ENCODE measurements around the gene HOXC6.

The HOXC6 gene

DNA sequence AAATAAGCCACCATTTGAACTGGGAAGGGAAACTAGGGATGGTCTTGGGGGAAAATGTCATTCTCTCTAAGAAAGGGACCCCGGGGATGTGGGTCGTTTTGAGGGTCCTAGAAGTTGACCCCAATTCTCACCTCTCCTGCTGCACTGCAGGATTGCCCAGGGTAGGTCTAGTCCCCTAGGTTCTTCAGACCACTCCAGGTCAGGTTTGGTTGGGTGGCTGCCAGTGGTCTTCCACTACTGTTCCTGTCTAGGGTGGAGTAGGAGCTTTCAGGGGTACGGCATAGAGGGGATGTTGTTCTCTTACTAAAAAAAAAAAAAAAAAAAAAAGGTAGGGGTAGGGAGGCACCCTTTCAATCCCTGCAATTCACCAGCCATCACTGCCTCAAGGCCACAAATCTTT, 12.2 kb upstream of the HOXC6 start:
- DNase-seq, result no peak

DNA sequence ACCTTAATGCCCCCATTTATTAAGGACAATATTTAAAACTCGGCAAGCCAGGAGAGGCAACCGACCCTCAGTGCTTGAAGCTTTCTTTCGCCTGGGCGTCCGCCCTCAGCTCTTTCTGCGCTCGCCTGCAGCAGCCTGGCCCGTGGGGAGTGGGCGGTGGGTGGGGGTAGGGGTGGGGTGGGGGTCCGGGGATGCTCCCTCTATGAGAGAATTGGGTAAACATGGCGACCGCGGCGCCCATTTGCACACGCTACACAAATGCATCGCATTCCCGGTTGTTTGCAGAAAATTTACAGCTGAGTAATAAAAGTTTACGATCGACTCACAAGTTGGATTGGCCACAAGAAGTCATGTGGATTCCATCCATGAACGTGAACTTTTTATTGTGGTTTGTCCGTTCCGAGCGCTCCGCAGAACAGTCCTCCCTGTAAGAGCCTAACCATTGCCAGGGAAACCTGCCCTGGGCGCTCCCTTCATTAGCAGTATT, 11.7 kb upstream of the HOXC6 start:
- DNase-seq, result no peak

DNA sequence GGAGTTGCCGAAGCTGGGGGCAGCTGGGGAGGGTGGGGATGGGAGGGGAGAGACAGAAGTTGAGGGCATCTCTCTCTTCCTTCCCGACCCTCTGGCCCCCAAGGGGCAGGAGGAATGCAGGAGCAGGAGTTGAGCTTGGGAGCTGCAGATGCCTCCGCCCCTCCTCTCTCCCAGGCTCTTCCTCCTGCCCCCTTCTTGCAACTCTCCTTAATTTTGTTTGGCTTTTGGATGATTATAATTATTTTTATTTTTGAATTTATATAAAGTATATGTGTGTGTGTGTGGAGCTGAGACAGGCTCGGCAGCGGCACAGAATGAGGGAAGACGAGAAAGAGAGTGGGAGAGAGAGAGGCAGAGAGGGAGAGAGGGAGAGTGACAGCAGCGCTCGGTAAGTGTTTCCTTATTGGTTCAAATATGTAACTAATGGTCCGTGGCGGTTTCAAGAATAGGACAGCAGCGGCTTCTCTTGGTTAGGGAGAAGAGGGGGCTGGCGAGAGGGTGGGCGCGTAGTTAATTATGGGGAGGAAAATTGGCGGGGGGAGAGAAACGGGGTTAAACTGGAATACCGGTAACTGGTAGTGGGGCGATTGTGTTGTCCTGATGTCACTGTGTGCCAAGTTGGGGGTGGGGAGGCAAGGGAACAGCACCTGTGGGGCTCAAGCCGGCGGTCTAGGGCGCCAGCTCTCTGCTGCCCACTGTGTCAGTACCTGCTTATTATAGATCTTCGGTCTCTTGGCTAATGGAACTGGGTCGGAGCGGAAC, 11.0 kb upstream of the HOXC6 start:
- no peak for DNase-seq

DNA sequence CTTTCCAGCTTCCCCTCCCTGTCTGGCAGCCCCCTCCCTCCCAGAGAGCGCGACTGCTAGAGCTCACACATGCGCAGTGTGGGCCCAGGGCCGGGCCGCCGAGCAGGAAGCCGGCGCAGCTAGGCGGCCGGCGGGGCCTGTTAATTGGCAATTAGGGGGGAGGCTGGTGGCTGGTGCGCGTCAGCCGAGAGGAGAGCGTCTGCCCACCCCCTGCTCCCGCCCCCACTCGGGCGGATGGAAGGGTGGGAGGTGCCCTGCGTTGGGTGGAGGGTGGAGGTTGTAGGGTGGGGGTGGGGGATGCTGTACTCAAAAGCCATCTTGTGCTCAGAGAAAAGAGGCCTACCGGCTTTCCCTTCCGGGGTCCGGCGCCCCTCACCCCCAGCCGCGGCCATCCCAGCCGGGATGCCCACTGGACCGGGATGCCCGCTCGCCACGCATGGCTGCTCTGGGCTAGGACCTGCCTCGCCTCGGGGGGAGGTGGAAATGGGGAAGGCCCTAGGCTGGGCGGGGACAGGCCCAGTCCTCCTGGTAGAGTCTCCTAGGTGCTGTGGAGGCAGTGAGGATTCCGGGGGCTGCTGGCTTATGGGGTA, 10.3 kb upstream of the HOXC6 start:
- no peak for DNase-seq

DNA sequence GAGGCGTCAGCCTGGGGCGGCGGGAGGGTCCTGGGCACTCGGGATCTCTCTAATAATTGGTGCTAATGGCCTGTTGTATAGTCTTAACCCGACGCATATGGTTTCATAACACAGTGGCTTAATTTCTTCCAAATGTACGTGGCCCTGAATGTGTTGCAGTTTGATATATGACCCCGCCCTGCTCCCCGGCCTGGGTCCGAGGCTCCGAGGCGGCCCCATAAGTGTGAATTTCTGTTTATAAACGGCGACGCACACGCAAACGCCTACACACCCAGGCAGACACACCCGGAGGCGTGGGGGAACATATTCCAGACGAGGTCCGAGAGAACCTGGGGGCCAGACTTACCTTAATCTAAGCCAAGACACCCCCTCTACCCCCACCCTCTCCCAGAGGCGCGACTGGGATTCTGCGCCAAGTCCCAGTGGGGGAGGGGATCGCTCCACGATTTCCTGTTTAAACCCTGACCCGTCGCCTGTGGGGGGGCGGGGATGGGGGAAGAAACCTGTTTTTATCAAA, 9.7 kb upstream of the HOXC6 start:
- no peak for DNase-seq

DNA sequence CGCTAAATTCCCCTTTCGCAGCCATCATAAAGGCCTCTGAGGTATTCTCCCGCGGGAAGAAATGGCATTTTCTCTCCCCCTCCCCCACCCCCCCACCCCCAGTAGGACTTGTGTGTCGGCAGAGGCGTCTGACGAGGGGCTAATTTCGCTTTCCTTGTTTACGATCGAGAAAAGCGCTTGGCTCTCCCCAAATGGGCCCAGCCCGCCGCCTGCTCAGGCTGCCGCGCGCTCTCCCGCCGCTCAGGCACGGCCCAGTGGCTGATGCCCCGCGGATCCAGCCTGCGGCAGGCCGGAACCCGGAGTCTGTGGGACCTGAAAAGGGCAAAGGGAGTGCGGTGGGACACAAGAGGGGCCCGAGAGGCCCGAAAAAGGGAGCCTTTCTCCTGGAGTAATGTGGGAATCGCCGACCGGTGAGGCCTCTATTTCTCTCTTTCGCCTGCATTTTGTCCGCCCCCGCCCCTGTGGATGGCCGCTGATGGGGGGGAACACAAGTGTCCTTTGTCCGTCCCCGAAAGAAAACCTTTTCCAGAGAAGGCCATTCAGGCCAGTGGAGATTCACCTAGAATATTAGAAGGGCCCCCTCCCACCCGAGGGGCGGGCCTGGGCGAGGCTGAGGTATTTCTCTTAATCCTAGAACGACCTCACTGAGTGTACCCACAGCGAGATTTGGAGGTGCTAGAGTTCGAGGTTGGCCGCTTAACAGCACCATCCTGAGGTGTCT, 9.0 kb upstream of the HOXC6 start:
- no peak for DNase-seq

DNA sequence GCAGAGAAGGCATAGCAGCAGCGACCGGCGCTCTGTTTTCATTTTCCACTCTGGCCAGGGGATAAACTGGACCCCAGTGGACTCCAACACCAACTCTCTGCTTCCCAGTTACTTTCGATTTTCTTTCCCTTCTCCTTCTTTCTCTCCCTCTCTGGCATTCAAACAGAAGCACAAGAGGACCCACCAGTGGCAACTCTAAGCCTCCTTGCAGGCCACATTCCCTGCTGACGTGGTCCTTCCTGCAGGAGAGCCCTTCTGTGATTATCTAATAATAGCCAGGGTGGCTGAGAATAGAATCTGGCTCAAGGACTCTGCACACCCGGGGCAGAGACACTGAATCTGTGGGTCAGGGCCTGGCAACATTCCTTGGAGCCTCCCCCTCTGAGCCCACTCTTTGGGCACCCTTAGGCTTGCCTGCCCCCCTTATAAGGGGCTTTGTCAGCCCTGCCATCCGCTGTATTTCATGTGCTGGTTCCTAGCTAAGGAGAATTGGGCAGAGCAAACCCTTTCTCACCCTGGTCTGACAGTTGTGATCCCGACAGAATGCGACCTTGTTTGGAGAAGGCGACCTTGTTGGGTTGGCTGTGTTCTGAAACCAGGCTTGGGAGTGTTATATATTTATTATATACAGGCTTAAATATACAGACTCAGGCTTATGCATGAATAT, 8.2 kb upstream of the HOXC6 start:
- DNase-seq, result no peak

DNA sequence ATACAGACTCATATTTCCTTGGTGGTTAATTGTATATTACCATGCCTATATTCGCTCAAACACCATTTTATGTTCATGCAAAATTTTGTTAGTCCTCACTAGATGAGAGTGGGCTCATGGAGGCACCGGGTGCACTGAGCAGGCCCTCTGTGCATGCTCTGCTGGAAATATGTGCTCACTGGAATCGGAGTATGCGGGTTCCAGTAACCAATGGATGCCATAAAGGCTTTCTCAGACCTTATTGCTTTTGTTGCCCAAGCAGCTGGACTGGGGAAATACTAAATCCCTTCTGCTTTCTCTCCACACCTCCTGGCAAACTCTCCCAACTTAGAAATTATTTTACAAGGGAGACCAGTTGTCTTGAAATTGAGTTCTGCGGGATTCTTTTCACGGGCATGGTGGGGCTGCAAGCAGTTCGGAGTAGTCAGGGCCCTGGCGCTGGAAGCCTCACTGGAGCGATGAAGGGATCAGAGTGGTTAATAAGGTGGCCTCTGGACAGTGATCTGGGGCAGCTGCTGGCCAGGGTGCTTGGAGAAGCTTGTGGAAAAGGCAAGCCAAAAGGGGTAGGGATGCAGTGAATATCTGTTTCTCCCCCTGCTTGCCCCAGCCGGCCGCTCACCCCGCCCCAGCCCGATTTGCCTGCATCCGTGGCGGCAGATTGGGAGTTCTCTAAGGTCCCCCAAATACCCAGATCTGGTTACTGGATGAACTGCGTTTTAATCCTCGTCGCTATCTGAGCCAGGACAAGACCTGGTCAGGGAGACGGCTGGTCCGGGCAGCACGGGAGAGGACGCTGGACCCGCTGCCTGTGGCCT, 7.4 kb upstream of the HOXC6 start:
- no peak for DNase-seq

DNA sequence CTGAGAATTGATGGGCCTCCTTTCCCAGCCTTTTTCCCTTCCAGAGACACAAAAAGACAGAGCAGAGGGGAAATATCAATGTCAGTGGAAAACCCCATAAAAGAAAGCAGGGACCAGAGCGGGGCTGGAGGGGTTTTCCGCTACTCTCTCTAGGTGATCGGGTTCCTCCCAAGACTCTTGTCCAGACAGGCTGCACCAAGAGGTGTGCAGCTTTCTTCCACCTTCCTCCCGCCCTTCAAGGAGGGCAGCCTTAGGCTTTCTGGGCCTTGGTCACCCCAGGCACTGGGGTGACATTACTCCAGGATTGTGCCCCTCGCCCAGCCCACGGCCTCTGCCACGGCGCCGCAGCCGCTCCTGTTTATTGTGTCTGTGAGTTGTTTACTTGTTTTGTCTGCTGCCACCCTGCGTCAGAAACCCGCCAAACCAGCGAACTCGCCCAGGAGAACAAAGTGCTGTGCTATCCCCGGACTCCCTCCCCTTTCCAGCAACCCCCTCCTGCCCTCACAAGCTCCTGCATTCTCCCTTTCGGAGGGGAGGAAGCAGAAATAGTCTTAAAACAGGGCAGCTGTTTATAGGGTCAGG, 6.7 kb upstream of the HOXC6 start:
- peak in 1 of 2 donors; percentile 12 for DNase-seq

DNA sequence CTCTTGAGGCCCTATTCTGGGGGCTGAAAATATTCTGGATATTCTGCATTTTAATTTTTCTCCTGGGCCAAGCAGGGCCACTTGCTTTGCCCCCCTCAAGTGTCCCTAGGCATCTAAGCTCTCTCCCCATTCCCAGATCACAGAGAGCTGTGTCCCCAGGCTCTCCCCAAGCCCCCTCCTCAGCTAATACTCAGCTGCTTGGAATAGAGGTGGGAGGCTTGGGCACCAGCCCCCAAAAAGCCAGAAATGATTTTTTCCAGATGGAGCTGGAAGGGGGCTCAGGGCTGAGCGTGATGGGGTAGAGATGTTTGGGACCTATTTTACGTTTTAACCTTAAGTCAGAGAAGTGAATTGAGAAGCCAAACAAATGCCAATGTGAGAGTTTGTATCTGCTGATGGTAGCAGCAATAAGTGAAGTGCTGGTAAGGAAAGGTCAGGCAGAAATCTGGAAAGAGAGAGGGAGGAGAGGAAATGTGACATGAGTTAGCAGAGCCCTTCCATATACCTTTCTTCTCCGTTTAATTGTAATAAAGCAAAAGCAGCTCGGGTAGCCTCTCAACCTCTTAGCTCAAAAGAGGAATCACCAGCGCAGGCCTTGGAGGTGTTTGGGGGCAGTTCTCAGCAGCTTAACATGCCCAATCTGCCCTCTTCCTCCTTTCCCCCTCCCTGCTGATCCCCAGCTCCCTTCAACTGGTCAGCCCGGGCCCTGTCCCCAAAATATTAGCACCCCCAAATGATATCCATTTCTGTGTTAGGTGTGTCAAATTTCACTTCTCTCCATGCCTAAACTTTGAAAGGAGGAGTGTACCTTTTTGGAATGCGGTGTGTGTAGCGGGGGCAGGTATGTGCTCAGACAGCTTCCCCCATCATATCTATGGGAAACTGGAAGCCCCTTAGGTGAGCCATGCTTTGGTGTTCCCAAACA, 5.0 kb upstream of the HOXC6 start:
- no peak for DNase-seq

DNA sequence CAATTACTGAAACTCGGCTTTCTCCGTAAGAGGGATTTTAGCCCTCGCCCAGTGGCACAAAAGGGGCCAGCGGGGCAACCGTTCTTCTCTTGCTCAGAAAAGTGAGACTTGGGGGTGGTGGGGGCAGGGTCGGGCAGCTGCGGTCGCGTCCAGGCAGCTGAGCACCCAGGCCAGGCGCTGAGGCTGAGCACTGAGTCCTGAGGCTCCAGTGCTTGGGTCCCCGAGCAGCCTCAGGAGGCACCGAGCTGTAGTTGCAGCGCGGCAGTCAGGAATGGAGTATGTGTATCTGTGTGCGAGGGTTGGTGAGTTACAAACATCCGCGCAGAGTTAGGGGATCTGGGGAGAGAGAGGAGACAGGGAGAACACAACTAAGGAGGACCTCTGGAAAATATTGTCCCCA, 4.1 kb upstream of the HOXC6 start:
- no peak for DNase-seq

DNA sequence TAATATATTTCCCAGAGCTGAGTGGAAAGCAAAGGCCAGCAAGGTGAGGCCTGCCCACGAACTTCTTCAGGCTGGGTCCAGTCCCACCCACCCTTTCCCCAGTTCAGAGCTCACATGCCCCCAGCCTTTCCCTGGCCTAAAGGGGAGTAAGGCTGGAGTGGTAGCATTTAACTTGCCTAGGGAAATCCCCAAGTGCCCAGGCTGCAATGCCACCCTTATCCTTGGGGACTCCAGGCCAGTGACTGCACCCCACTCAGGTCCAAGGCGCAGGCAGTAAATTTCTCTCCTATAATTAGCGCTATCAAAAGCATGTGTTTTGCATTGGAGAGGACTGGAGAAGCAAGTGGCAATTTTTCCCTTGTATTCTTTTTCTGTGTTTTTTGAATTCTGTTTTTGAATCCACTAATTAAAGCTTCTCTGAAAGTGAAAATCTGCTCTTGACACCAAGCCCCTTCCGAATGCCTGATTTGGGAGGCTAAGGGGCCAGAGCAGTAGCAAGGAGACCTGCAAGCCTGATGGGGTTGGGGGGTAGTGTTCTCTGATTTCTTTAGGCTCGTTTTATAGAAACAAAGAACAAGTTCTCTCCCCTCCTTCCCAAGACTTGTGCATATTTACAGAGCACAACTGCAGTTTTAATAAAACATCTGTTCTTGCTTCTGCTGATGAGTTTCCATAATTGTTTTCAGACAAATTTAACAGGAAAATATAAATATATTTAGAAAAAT, 3.5 kb upstream of the HOXC6 start:
- no peak for DNase-seq

DNA sequence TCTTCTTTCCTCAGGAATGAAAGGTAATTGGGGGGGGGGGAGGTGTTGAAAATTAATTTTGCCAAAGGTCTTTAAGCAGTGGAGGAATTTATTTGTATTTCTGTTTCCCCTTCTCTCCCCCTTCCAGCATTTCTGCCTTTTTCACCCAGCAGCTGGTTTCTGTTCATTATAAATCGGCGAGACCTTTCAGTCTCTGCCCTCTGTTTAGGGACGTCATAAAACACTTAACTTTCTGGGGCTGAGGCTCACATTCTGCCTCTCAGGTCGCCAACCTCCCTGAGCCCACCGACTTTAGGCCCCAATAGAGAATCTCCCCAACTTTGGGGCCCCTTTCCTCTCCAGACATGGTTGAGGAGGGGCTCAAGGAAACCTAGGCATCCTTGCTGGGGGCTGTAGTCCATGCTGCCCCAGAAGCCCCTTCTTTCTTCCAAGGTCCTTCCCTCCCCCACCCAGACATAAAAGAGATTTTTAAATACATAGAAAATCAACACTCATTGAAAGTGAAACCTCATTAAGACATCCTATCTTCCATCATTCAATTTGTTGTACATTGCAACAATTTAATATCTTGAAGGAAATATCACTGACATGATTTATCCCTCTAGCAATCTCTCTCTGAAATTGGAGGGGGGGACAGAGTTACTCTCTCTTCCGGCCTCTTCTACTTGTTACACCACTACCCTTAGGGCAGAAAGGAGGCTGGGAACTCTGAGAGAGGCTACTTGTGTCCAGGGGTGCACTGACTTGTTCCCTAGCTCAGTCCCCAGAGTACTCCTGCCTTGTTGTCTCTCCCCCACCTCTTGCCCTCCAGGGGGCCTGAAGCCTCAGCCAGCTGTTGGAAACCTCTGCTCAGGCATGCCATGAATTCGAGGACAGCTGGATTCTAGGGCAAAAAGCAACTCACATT, 2.5 kb upstream of the HOXC6 start:
- no peak for DNase-seq

DNA sequence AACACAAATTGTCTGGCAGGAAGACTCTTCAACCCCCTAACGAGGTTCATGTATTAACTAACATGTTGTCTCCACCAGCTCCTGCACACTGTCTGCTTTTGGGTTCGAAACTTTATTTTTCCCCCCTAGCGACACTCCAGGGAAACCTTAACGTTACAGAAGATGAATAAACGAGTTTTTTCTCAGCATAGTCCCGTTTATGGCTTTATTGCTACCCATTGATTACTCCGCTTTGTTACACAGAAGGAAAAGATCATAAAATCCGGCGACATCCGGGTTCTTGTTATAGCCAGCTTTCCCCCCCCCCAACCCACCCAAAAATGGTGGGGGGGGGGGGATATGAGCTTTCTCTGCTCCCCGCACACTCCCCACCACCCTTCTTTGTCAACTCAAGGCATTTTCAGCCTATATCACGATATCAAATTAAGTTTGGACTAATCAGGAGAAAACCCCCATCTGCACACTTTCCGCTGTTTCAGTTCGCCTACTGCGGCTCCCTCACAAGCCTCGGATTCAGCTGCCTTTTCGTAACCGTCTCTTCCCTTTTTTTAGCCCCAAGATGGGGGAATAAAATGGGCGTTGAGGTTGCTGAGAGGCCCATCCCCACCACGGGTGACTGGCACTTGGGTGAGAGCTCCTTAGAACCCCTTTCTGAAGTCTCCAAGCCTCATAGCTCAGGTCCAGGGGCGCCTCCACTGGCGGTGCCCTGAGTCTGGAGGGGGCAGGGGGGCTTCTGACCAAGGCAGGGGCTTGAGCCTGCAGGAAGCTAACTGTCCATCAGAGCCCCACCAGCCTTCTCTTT, 1.4 kb upstream of the HOXC6 start:
- no peak for DNase-seq

DNA sequence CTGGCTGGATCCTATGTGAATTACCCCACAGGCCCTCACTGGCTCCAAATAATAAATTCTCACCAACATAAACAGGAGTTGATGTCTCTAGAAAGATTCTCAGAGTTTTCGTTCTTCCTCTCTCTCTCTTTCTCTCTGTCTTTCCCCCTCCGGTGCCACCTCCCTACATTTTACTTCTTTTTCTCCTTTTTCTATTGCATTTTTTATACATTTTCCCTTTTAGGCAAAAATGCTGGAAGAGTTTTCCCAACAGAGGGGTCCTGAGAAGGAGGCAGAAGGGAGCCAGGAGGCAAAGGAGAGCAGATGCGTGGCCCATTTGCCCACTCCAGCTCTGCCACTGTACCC, 826 bp upstream of the HOXC6 start:
- DNase-seq, result no peak

DNA sequence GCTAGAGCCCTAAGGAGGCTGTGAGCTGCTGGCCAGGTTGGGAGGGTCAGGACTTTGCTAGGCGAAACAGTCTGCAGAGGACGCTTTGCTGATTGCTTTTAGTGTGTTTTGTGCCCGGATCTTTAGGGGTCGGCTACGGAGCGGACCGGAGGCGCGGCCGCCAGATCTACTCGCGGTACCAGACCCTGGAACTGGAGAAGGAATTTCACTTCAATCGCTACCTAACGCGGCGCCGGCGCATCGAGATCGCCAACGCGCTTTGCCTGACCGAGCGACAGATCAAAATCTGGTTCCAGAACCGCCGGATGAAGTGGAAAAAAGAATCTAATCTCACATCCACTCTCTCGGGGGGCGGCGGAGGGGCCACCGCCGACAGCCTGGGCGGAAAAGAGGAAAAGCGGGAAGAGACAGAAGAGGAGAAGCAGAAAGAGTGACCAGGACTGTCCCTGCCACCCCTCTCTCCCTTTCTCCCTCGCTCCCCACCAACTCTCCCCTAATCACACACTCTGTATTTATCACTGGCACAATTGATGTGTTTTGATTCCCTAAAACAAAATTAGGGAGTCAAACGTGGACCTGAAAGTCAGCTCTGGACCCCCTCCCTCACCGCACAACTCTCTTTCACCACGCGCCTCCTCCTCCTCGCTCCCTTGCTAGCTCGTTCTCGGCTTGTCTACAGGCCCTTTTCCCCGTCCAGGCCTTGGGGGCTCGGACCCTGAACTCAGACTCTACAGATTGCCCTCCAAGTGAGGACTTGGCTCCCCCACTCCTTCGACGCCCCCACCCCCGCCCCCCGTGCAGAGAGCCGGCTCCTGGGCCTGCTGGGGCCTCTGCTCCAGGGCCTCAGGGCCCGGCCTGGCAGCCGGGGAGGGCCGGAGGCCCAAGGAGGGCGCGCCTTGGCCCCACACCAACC, 1.5 kb downstream of the HOXC6 start:
- no peak for DNase-seq

DNA sequence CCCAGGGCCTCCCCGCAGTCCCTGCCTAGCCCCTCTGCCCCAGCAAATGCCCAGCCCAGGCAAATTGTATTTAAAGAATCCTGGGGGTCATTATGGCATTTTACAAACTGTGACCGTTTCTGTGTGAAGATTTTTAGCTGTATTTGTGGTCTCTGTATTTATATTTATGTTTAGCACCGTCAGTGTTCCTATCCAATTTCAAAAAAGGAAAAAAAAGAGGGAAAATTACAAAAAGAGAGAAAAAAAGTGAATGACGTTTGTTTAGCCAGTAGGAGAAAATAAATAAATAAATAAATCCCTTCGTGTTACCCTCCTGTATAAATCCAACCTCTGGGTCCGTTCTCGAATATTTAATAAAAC, 2.2 kb downstream of the HOXC6 start:
- no peak for DNase-seq
